Smooth muscle cell (in vitro differentiated cells): ENCODE measurements around the gene KRT17. TPM values are rescaled to one million over a fixed set of nuclear protein-coding genes. Genes with fewer than 3 reads are reported as not detected.

Experiments used
- DNase-seq: peaks from one replicate; lab custom pipeline; 2025; ENCODE audit not compliant: unreplicated experiment; lab: John Stamatoyannopoulos, UW
- H2AFZ ChIP-seq: fragments of 200-600 bp; sonication (generic); 2 replicates; pipeline ENCODE4 v1.6.0; 2016; ENCODE audit warnings: antibody characterized with exemption, low read depth, mild to moderate bottlenecking
- H3F3A ChIP-seq: fragments of 200-600 bp; sonication (generic); 2 replicates; pipeline ENCODE4 v1.6.0; 2017; ENCODE audit warnings: antibody characterized with exemption, low read depth
- H3K27ac ChIP-seq: fragments of 200-600 bp; sonication (generic); 2 replicates; pipeline ENCODE4 v1.5.1; 2016; ENCODE audit warnings: low read depth, mild to moderate bottlenecking
- H3K27me3 ChIP-seq: fragments of 200-600 bp; sonication (generic); 2 replicates; pipeline ENCODE4 v1.6.1; 2016; ENCODE audit warnings: low read depth, mild to moderate bottlenecking
- H3K36me3 ChIP-seq: fragments of 200-600 bp; sonication (generic); 2 replicates; pipeline ENCODE4 v1.5.1; 2016; ENCODE audit warnings: low read depth
- H3K4me1 ChIP-seq: fragments of 200-600 bp; sonication (generic); 2 replicates; pipeline ENCODE4 v1.5.1; 2016; ENCODE audit warnings: low read depth
- H3K4me2 ChIP-seq: fragments of 200-600 bp; sonication (generic); 2 replicates; pipeline ENCODE4 v1.6.0; 2016; ENCODE audit warnings: mild to moderate bottlenecking
- H3K4me3 ChIP-seq: fragments of 200-600 bp; sonication (generic); 2 replicates; pipeline ENCODE4 v1.5.1; 2016; ENCODE audit warnings: mild to moderate bottlenecking
- H3K79me2 ChIP-seq: fragments of 200-600 bp; sonication (generic); 2 replicates; pipeline ENCODE4 v1.6.0; 2016; ENCODE audit warnings: low read depth, mild to moderate bottlenecking
- H3K9ac ChIP-seq: fragments of 200-600 bp; sonication (generic); 2 replicates; pipeline ENCODE4 v1.6.0; 2016; ENCODE audit warnings: low read depth
- H3K9me3 ChIP-seq: fragments of 200-600 bp; sonication (generic); replicated peaks from 2 replicates; pipeline ENCODE4 v1.5.1; 2016; ENCODE audit warnings: low read depth
- H4K20me1 ChIP-seq: fragments of 200-600 bp; sonication (generic); 2 replicates; pipeline ENCODE4 v1.6.0; 2016; ENCODE audit warnings: low read depth
- WGBS: methylation state at CpG from one replicate; pipeline ENCODE4 v1.1.7; 2016; ENCODE audit warnings: low lambda C conversion rate; 5-methylcytosine and 5-hydroxymethylcytosine counted together
- polyA plus RNA-seq: library from polyadenylated mRNA; unstranded; fragments of >200 nt; fragmentation: Nextera tagmentation; extraction: Ambion mirVana; gene quantifications from 2 replicates; pipeline ENCODE4 v1.2.1, GENCODE V29; 2016
- total RNA-seq: library from RNA; depleted of rRNA; stranded (reverse); fragments of >200 nt; gene quantifications from 2 replicates; pipeline ENCODE4 v1.2.3, GENCODE V29; 2014
- TF ChIP-seq, protein P1 (sequence below): fragments of 200-600 bp; sonication (generic); IDR thresholded peaks from 2 replicates; pipeline ENCODE4 v1.5.1; 2017; ENCODE audit warnings: borderline replicate concordance, mild to moderate bottlenecking, antibody characterized with exemption; ENCODE audit not compliant: insufficient read depth, poor library complexity, severe bottlenecking

KRT17 gene
- total and polyA plus RNA-seq, 2 experiments from 2014 or later = 869 to 1,591 TPM

DNA sequence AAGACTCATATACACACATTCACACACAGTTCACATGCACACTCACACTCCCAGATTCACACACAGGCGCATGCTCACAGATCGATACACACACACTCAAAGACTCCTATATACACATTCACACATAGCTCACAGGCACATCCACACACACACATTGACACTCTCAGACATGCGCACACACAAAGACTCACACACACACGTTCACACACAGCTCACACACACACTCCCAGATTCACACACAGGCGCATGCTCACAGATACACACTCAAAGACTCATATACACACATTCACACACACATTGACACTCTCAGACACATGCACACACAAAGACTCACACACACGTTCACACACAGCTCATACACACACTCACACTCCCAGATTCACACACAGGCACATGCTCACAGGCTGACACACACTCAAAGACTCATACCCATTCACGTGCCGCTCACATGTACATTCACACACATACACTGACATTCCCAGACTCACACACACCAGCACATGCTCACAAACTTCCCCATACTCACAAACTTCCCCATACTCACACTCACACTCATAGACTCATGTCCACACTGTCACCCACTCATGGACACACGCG lies 25.6 kb upstream of the KRT17 start:
- Histone ChIP-seq H3K27ac (no peak overlapping the region), H3F3A (no peaks in the 10 kb centered on the region), H3K4me2 (no peak overlapping the region), H3K4me1 (no peaks in the 10 kb centered on the region), H2AFZ (no peak overlapping the region), H3K9me3 (no peaks in the 10 kb centered on the region), H3K9ac (no peak overlapping the region), H3K4me3 (no peak overlapping the region), H3K36me3 (no peaks in the 10 kb centered on the region), H3K27me3 (no peaks in the 10 kb centered on the region), H4K20me1 (no peaks in the 10 kb centered on the region), H3K79me2 (no peaks in the 10 kb centered on the region)
- 95% methylated on average over 10 of the region's 10 CpGs for WGBS
- TF ChIP-seq, protein P1, sequence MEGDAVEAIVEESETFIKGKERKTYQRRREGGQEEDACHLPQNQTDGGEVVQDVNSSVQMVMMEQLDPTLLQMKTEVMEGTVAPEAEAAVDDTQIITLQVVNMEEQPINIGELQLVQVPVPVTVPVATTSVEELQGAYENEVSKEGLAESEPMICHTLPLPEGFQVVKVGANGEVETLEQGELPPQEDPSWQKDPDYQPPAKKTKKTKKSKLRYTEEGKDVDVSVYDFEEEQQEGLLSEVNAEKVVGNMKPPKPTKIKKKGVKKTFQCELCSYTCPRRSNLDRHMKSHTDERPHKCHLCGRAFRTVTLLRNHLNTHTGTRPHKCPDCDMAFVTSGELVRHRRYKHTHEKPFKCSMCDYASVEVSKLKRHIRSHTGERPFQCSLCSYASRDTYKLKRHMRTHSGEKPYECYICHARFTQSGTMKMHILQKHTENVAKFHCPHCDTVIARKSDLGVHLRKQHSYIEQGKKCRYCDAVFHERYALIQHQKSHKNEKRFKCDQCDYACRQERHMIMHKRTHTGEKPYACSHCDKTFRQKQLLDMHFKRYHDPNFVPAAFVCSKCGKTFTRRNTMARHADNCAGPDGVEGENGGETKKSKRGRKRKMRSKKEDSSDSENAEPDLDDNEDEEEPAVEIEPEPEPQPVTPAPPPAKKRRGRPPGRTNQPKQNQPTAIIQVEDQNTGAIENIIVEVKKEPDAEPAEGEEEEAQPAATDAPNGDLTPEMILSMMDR = no peak
- DNase-seq = no peak

DNA sequence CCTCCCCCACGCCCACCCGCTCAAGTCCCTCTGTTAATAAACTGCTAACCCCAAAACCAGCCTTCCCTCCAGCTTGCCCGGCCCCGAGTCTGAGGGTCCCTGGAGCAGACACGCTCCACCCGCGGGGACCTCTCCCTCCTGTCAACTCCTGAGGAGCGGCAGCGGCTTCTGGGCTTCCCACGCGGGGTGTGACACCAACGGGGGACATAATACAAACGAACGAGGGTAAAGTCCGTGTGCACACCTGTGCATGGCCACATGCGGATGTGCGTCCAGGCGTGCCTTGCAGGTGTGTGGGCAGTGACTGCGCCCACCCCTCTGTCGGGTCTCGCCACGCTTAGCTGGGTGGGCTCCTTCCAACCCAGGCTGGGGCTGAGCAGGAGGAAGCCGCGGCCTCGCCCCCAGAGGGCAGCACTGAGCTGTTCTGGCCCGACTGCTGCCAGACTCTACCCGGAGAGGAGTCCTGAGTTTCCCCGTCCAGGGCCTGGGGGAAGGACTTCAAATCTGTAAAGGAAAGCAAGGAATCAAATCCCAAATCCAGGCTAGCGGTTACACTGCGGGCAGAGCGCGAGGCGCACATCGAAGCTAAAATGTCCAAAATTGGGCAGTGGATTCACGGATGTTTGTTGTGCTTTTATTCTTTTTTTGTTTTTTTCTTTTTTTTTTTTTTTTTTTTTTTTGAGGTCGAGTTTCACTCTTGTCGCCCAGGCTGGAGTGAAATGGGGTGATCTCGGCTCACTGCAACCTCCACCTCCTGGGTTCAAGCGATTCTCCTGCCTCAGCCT lies 24.2 kb upstream of the KRT17 start:
- H3K4me3 ChIP-seq = peak overlapping the region; percentile 39
- H3K27me3 ChIP-seq = no peaks in the 10 kb centered on the region
- TF ChIP-seq, protein P1 = peak; percentile 95
- peak overlapping the region; percentile 86 for H3K4me2 ChIP-seq
- H2AFZ ChIP-seq = peak overlapping the region; percentile 81
- H4K20me1 ChIP-seq = no peaks in the 10 kb centered on the region
- 14% methylated on average over 38 of the region's 39 CpGs for WGBS
- H3F3A ChIP-seq = no peaks in the 10 kb centered on the region
- no peaks in the 10 kb centered on the region for H3K79me2 ChIP-seq
- DNase-seq = peak; percentile 72
- no peak overlapping the region for H3K27ac ChIP-seq
- no peaks in the 10 kb centered on the region for H3K4me1 ChIP-seq
- H3K9me3 ChIP-seq = no peaks in the 10 kb centered on the region
- no peaks in the 10 kb centered on the region for H3K36me3 ChIP-seq
- H3K9ac ChIP-seq = no peak overlapping the region

DNA sequence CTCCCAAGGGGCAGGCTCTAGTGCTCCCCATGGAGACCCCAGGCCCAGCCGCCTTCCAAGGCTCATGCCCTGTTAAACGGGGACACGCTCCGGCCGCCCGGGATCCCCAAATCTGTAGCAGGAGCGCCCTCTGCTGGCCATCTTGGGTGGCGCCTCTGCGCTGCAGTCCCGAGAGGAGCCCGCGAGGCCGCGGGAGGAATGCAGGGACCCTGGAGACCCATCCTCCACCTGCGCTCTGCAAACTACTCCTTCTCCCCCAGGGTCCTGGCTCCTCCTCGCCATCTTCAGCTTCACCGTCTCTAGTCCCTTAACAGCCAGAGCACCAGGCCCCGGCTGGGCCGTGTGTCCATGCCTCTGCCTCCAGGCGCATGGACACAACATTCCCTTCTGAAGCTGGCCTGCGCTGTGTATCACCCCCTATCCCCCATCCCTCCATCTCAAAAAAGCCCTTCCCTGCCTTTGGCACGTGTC lies 23.6 kb upstream of the KRT17 start:
- no peaks in the 10 kb centered on the region for H3K27me3 ChIP-seq
- H3K4me2 ChIP-seq = peak overlapping the region; percentile 86
- H3K4me3 ChIP-seq = peak overlapping the region; percentile 39
- no peaks in the 10 kb centered on the region for H3K79me2 ChIP-seq
- H3K36me3 ChIP-seq = no peaks in the 10 kb centered on the region
- WGBS = 5% methylated on average over 21 of the region's 22 CpGs
- H3K27ac ChIP-seq = no peak overlapping the region
- H3F3A ChIP-seq = no peaks in the 10 kb centered on the region
- no peaks in the 10 kb centered on the region for H3K4me1 ChIP-seq
- H3K9me3 ChIP-seq = no peaks in the 10 kb centered on the region
- peak; percentile 77 for DNase-seq
- peak overlapping the region; percentile 81 for H2AFZ ChIP-seq
- no peak overlapping the region for H3K9ac ChIP-seq
- no peaks in the 10 kb centered on the region for H4K20me1 ChIP-seq
- TF ChIP-seq, protein P1 = peak; percentile 98
